Endothelial cell of umbilical vein (primary cell): Measurements from ENCODE around the gene TMCO6. TPM values are rescaled to one million over a fixed set of nuclear protein-coding genes. Genes with fewer than 3 reads are reported as not detected.
A peak's percentile ranks its signal among the peaks of the same experiment; 100 is the strongest.
"Not testable (repeated sequence)": the region's sequence is repeated elsewhere in the genome, so short reads cannot be mapped to it uniquely, and the experiment has no call there.

Source experiments
- BruUV-seq: library from RNA; stranded (reverse); fragments of 400-500 nt; replicated peaks from 2 replicates; lab custom pipeline; 2021; lab: Mats Ljungman, UMichigan
- CTCF ChIA-PET: fragments of 300-600, 350-600 bp; sonication (Branson Sonifier 250); formaldehyde crosslinking; loops from one replicate; lab custom pipeline; 2021; ENCODE audit warnings: antibody characterized with exemption, inconsistent platforms; lab: Charles Lee
- POLR2A ChIA-PET: fragments of 300-600, 350-600 bp; sonication (Branson Sonifier 250); formaldehyde crosslinking; loops from one replicate; lab custom pipeline; 2021; ENCODE audit warnings: antibody characterized with exemption, inconsistent platforms; lab: Charles Lee
- DNase-seq: peaks from one replicate; pipeline ENCODE4 v3.0.0-alpha.2; 2011; ENCODE audit warnings: low read depth, low spot score
- FAIRE-seq: peaks from 2 replicates; lab custom pipeline; 2011; peaks lifted over from hg19 to GRCh38; lab: Jason Lieb, UNC
- H2AFZ ChIP-seq: 2 replicates; pipeline ENCODE4 v1.6.0; 2012; ENCODE audit warnings: low read depth, low read length, control low read depth, inconsistent platforms
- H3K27ac ChIP-seq: 2 replicates; pipeline ENCODE4 v1.5.1; 2011; ENCODE audit warnings: low read depth, mild to moderate bottlenecking, control low read depth, low read length, moderate library complexity; ENCODE audit not compliant: insufficient read depth
- H3K27me3 ChIP-seq, 2 experiments: 2 replicates each; pipeline versions ENCODE4 v1.6.0 to v1.6.1; 2011; ENCODE audit warnings: low read length in 2 of 2, mixed read lengths in 1 of 2; ENCODE audit not compliant: control insufficient read depth in 2 of 2, insufficient read depth in 2 of 2
- H3K36me3 ChIP-seq, 2 experiments: 2 replicates in 1 of 2; 3 replicates in 1 of 2; pipeline ENCODE4 v1.5.1; 2011; ENCODE audit warnings: low read length in 2 of 2, mild to moderate bottlenecking in 1 of 2, moderate library complexity in 1 of 2; ENCODE audit not compliant: control insufficient read depth in 2 of 2, insufficient read depth in 2 of 2; ENCODE audit errors: extremely low read depth in 1 of 2
- H3K4me1 ChIP-seq: 3 replicates; pipeline ENCODE4 v1.5.1; 2011; ENCODE audit warnings: mild to moderate bottlenecking, low read length; ENCODE audit not compliant: control insufficient read depth, insufficient read depth; ENCODE audit errors: extremely low read depth
- H3K4me2 ChIP-seq: 2 replicates; pipeline ENCODE4 v1.6.1; 2011; ENCODE audit warnings: low read length, control low read depth, mixed read lengths; ENCODE audit not compliant: insufficient read depth
- H3K4me3 ChIP-seq, 3 experiments: fragments of 200-600 bp in 1 of 3; sonication (generic), shearing (Covaris generic) in 1 of 3; replicated peaks in 1 of 3; 2 replicates each; pipeline ENCODE4 v1.5.1; 2011 to 2016; ENCODE audit warnings: control low read depth in 3 of 3, low read length in 3 of 3, mild to moderate bottlenecking in 2 of 3, inconsistent platforms in 1 of 3, low read depth in 1 of 3, moderate library complexity in 1 of 3; ENCODE audit not compliant: insufficient read depth in 1 of 3
- H3K79me2 ChIP-seq: 2 replicates; pipeline ENCODE4 v1.6.0; 2012; ENCODE audit warnings: low read length, inconsistent platforms; ENCODE audit not compliant: control insufficient read depth, insufficient read depth
- H3K9ac ChIP-seq: replicated peaks from 2 replicates; pipeline ENCODE3; 2011; ENCODE audit warnings: low read length, control low read depth; ENCODE audit not compliant: insufficient read depth; ENCODE audit errors: extremely low read depth
- H3K9me1 ChIP-seq: replicated peaks from 3 replicates; pipeline ENCODE4 v1.6.0; 2011; ENCODE audit warnings: mild to moderate bottlenecking, low read length; ENCODE audit not compliant: control insufficient read depth, insufficient read depth; ENCODE audit errors: extremely low read depth
- H3K9me3 ChIP-seq: replicated peaks from 2 replicates; pipeline ENCODE4 v1.5.1; 2012; ENCODE audit warnings: low read length, inconsistent platforms; ENCODE audit not compliant: control insufficient read depth, insufficient read depth
- H4K20me1 ChIP-seq: replicated peaks from 2 replicates; pipeline ENCODE3; 2011; ENCODE audit warnings: mild to moderate bottlenecking, low read length; ENCODE audit not compliant: control insufficient read depth, insufficient read depth; ENCODE audit errors: extremely low read depth
- CTCF ChIP-seq, 2 donors: IDR thresholded peaks; 1 replicate in 1 of 2; 2 replicates in 1 of 2; pipeline ENCODE4 v1.5.1; 2011; ENCODE audit warnings: low read length in 2 of 2, mild to moderate bottlenecking in 2 of 2, moderate library complexity in 2 of 2, control low read depth in 1 of 2, inconsistent platforms in 1 of 2, low read depth in 1 of 2; ENCODE audit not compliant: insufficient read depth in 1 of 2; ENCODE audit errors: extremely low read depth in 1 of 2
- JUN ChIP-seq: IDR thresholded peaks from 2 replicates; pipeline ENCODE4 v1.6.1; 2011; ENCODE audit warnings: borderline replicate concordance, low read depth; ENCODE audit not compliant: insufficient read length, insufficient read depth
- MYC ChIP-seq: IDR thresholded peaks from one replicate; pipeline ENCODE4 v1.6.1; 2011; ENCODE audit warnings: mild to moderate bottlenecking, low read depth, low read length
- POLR2AphosphoS5 ChIP-seq: IDR thresholded peaks from 2 replicates; pipeline ENCODE4 v1.6.1; 2012; ENCODE audit warnings: low read depth, mild to moderate bottlenecking, control low read depth, low read length, moderate library complexity; ENCODE audit not compliant: insufficient read depth
- dilution Hi-C: fragments of 300-500 bp; cut with MboI; formaldehyde crosslinking; loops from one replicate; pipeline ENCODE4 v1.15.0; 2019; ENCODE audit warnings: low sequenced_read_pairs; ENCODE audit not compliant: extremely low pct_ligation_motif_present
- intact Hi-C: fragments of 100-400 bp; cut with micrococcal nuclease; formaldehyde crosslinking; loops from one replicate; pipeline ENCODE4 v1.10.0; 2022
- polyA plus RNA-seq, 4 experiments: library from polyadenylated mRNA; depleted of rRNA in 3 of 4; stranded (reverse) in 3 of 4; unstranded in 1 of 4; fragments of >200 nt; gene quantifications; 2 replicates each; pipeline versions ENCODE4 v1.2.1 to v1.2.3, GENCODE V29; 2011 to 2012; ENCODE audit warnings: missing spikeins in 1 of 4
- total RNA-seq: library from RNA; stranded (reverse); gene quantifications from 2 replicates; pipeline ENCODE4 v1.2.3, GENCODE V29; 2021

The TMCO6 gene
- total and polyA plus RNA-seq, 2 donors (not counting 3 experiments of a cell fraction or from before 2014, with no cell fraction given): 22.0 to 23.7 TPM

- no peak overlapping the region for H2AFZ ChIP-seq
- no peak overlapping the region for H3K4me2 ChIP-seq
- H3K79me2 ChIP-seq: no peaks in the 10 kb centered on the region
- no peaks in the 10 kb centered on the region for H3K4me1 ChIP-seq
- no TSS peak for BruUV-seq
- no peak for DNase-seq
- POLR2A ChIA-PET: no interaction called here
- peaks cover 9 to 12% of the 10 kb centered on the region in 2 experiments for H3K27me3 ChIP-seq
- no peaks in the 10 kb centered on the region for H3K36me3 ChIP-seq
- intact Hi-C loops: no loop called here
- H3K9me1 ChIP-seq: no peaks in the 10 kb centered on the region
- H3K27ac ChIP-seq: no peak overlapping the region
- H3K9ac ChIP-seq: no peak overlapping the region
- H3K9me3 ChIP-seq: no peaks in the 10 kb centered on the region
- TF ChIP-seq CTCF (IDR thresholded peaks at IDR 0.05; ENCODE audit: extremely low read depth in 1 of 2, insufficient read depth in 1 of 2, low read depth in 1 of 2, low read length in 2 of 2) (no peak), JUN (no peak), POLR2AphosphoS5 (no peak), MYC (no peak)
- H4K20me1 ChIP-seq: no peaks in the 10 kb centered on the region
- H3K4me3 ChIP-seq: no peak overlapping the region
- FAIRE-seq: no peak
- CTCF ChIA-PET: no interaction called here
- dilution Hi-C loops: no loop called here
Observed at GRCh38 chr5:140622301-140622700, 16.9 kb upstream of the TMCO6 start.

- H3K36me3 ChIP-seq, H2AFZ ChIP-seq, intact Hi-C loops, H3K4me1 ChIP-seq, H3K79me2 ChIP-seq, H3K9me1 ChIP-seq, H3K9ac ChIP-seq, H3K27ac ChIP-seq, H3K4me2 ChIP-seq, dilution Hi-C loops, H3K4me3 ChIP-seq, FAIRE-seq, H3K9me3 ChIP-seq, H4K20me1 ChIP-seq, POLR2A ChIA-PET, CTCF ChIA-PET, BruUV-seq: not testable (repeated sequence)
- DNase-seq: peak; percentile 14
- peaks cover 9 to 12% of the 10 kb centered on the region in 2 experiments for H3K27me3 ChIP-seq
Observed at GRCh38 chr5:140623061-140623460, 16.2 kb upstream of the TMCO6 start.

GRCh38 chr5:140624886-140625285, 14.4 kb upstream of the TMCO6 start:
- H3K27me3 ChIP-seq, H3K9ac ChIP-seq, DNase-seq, H4K20me1 ChIP-seq, H3K36me3 ChIP-seq, H3K9me3 ChIP-seq, intact Hi-C loops, H3K4me3 ChIP-seq, POLR2A ChIA-PET, H3K79me2 ChIP-seq, H3K4me2 ChIP-seq, H3K27ac ChIP-seq, CTCF ChIA-PET, H2AFZ ChIP-seq, BruUV-seq, H3K4me1 ChIP-seq, H3K9me1 ChIP-seq, dilution Hi-C loops, FAIRE-seq: not testable (repeated sequence)
